ENCODE results near the gene RAB30.

The RAB30 gene

DNA sequence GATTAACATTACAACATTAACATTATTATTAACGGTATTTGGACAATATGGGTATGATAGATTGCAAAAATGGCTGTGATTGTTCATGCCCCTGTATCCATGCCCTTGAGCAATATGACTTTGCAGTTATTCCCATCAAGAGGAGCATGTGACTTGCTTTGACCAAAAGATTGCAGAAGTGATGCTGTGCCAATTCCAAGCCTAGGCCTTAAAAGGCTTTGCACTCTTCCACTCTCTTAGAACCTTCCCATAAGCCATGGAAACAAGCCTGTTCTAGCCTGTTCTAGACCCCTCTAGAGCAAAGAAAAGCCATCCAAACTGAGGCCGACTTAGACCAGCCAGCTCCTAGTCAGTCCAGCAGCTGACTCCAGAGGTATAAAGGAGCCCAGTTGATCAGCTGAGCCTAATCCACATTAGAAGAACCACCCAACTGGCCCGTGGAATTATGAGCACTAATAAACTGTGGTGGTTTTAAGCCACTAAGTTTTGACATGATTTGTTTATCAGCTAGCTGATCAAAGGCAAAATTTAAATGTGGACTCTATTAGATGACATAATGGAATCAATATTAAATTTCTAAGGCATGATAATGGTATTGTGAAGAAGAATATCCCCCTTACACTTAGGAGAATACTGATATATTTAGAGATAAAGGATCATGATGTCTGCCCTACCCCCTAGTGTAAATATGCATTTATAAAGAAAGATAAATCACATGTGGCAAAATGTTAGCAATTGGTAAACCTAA, 28.6 kb downstream of the RAB30 start:
- no peak for DNase-seq
- Histone ChIP-seq H3K4me3 (ENCODE audit: insufficient read depth, low read depth, low read length, poor library complexity, severe bottlenecking) (no peak overlapping the region), H3K9me3 (ENCODE audit: control insufficient read depth, low read length) (no peaks in the 10 kb centered on the region), H3K36me3 (ENCODE audit: control insufficient read depth, insufficient read depth, low read length) (no peaks in the 10 kb centered on the region), H3K27me3 (replicated peaks; ENCODE audit: control insufficient read depth, insufficient read depth, low read length, poor library complexity, severe bottlenecking) (no peaks in the 10 kb centered on the region), H3K4me1 (ENCODE audit: control insufficient read depth, insufficient read depth, low read length, poor library complexity, severe bottlenecking) (no peaks in the 10 kb centered on the region), H3K27ac (ENCODE audit: insufficient read depth, low read length, poor library complexity, severe bottlenecking) (no peak overlapping the region)

DNA sequence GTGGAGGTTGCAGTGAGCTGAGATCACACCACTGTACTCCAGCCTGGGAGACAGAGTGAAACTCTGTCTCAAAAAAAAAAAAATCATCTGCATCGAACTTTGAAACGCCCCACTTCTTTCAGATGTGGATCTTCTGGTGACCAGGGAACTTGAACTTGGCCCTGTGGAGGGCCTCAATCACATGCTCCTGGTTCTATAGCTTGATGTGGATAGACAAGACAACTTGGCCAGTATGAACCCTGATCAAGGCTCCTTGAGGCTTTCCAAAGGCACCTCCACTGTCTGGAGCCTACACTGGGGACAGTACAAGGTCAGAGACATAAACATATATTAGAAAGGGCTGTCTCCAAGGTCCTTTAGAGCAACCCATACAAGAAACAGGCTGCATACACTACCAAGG, 30.6 kb downstream of the RAB30 start:
- H3K4me1 ChIP-seq (ENCODE audit: control insufficient read depth, insufficient read depth, low read length, poor library complexity, severe bottlenecking) = no peaks in the 10 kb centered on the region
- H3K4me3 ChIP-seq (ENCODE audit: insufficient read depth, low read depth, low read length, poor library complexity, severe bottlenecking) = no peak overlapping the region
- no peak for DNase-seq
- no peaks in the 10 kb centered on the region for H3K36me3 ChIP-seq (ENCODE audit: control insufficient read depth, insufficient read depth, low read length)
- no peak overlapping the region for H3K27ac ChIP-seq (ENCODE audit: insufficient read depth, low read length, poor library complexity, severe bottlenecking)
- no peaks in the 10 kb centered on the region for H3K27me3 ChIP-seq (replicated peaks; ENCODE audit: control insufficient read depth, insufficient read depth, low read length, poor library complexity, severe bottlenecking)
- no peaks in the 10 kb centered on the region for H3K9me3 ChIP-seq (ENCODE audit: control insufficient read depth, low read length)

DNA sequence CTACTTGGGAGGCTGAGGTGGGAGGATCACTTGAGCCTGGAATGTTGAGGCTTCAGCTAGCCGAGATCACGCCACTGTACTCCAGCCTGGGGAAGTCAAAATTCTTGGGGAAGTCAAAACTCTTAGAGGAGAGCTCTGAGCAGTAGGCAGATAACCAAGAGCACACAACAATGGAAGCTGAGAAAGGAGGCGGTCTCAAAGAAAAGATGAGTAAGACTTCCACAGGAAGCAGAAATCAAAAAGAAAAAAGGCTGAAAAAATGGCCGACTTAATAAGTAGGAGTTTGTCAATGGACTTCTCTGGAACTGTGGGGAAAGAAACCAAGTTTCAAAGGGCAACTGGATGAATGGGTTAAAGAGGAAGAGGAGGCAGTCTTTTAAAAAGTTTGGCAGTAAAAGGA, 32.1 kb downstream of the RAB30 start:
- no peaks in the 10 kb centered on the region for H3K36me3 ChIP-seq (ENCODE audit: control insufficient read depth, insufficient read depth, low read length)
- no peaks in the 10 kb centered on the region for H3K27me3 ChIP-seq (replicated peaks; ENCODE audit: control insufficient read depth, insufficient read depth, low read length, poor library complexity, severe bottlenecking)
- no peak overlapping the region for H3K4me3 ChIP-seq (ENCODE audit: insufficient read depth, low read depth, low read length, poor library complexity, severe bottlenecking)
- DNase-seq = no peak
- no peak overlapping the region for H3K27ac ChIP-seq (ENCODE audit: insufficient read depth, low read length, poor library complexity, severe bottlenecking)
- H3K4me1 ChIP-seq (ENCODE audit: control insufficient read depth, insufficient read depth, low read length, poor library complexity, severe bottlenecking) = no peaks in the 10 kb centered on the region
- H3K9me3 ChIP-seq (ENCODE audit: control insufficient read depth, low read length) = no peaks in the 10 kb centered on the region

DNA sequence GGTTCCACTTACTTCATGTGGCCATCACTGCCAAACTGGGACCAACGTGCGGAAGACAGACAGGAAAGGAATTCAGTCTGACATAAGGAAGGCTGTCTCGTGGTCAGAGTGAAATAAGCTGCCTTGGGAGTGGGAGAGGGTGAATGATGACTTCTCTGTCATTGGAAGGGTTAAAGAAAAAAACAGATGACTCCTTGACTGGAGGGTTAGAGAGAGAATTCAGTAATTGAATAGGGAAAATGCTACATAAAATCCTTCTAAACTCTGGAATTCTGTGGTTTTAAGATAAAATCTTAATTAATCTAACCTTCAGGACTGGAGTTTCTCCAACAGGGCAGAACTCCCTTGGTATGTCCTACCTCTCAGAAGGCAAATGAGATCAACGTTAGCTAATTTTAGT, 33.8 kb downstream of the RAB30 start:
- DNase-seq = no peak
- no peaks in the 10 kb centered on the region for H3K27me3 ChIP-seq (replicated peaks; ENCODE audit: control insufficient read depth, insufficient read depth, low read length, poor library complexity, severe bottlenecking)
- H3K4me3 ChIP-seq (ENCODE audit: insufficient read depth, low read depth, low read length, poor library complexity, severe bottlenecking) = no peak overlapping the region
- no peaks in the 10 kb centered on the region for H3K36me3 ChIP-seq (ENCODE audit: control insufficient read depth, insufficient read depth, low read length)
- no peak overlapping the region for H3K27ac ChIP-seq (ENCODE audit: insufficient read depth, low read length, poor library complexity, severe bottlenecking)
- no peaks in the 10 kb centered on the region for H3K4me1 ChIP-seq (ENCODE audit: control insufficient read depth, insufficient read depth, low read length, poor library complexity, severe bottlenecking)
- no peaks in the 10 kb centered on the region for H3K9me3 ChIP-seq (ENCODE audit: control insufficient read depth, low read length)

DNA sequence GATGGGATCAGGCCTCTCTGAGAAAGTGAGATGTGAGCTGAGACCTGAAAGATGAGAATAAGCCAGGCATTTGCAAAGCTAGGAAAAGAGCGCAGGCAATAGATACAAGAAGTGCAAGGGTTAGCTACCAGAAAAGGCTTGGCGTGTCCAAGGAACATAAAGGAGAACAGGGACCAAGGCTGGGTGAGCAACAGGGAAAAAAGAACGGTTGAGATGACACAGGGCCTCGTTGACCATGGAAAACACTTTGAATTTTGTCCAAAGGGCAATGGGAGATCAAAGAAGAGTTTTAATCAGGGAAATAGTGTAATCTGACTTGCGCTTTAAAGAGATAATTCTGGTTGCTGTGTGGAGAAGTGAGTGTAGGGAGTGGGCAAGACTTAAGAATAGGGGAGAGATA, 35.0 kb downstream of the RAB30 start:
- Histone ChIP-seq H3K27me3 (replicated peaks; ENCODE audit: control insufficient read depth, insufficient read depth, low read length, poor library complexity, severe bottlenecking) (no peaks in the 10 kb centered on the region), H3K4me1 (ENCODE audit: control insufficient read depth, insufficient read depth, low read length, poor library complexity, severe bottlenecking) (no peaks in the 10 kb centered on the region), H3K9me3 (ENCODE audit: control insufficient read depth, low read length) (no peaks in the 10 kb centered on the region), H3K27ac (ENCODE audit: insufficient read depth, low read length, poor library complexity, severe bottlenecking) (no peak overlapping the region), H3K4me3 (ENCODE audit: insufficient read depth, low read depth, low read length, poor library complexity, severe bottlenecking) (no peak overlapping the region), H3K36me3 (ENCODE audit: control insufficient read depth, insufficient read depth, low read length) (no peaks in the 10 kb centered on the region)
- DNase-seq = no peak

GRCh38 chr11:83035070-83035854, 36.4 kb downstream of the RAB30 start:
- Histone ChIP-seq H3K4me3 (ENCODE audit: insufficient read depth, low read depth, low read length, poor library complexity, severe bottlenecking) (no peak overlapping the region), H3K27me3 (replicated peaks; ENCODE audit: control insufficient read depth, insufficient read depth, low read length, poor library complexity, severe bottlenecking) (no peaks in the 10 kb centered on the region), H3K27ac (ENCODE audit: insufficient read depth, low read length, poor library complexity, severe bottlenecking) (no peak overlapping the region), H3K4me1 (ENCODE audit: control insufficient read depth, insufficient read depth, low read length, poor library complexity, severe bottlenecking) (no peaks in the 10 kb centered on the region), H3K9me3 (ENCODE audit: control insufficient read depth, low read length) (no peaks in the 10 kb centered on the region), H3K36me3 (ENCODE audit: control insufficient read depth, insufficient read depth, low read length) (no peaks in the 10 kb centered on the region)
- no peak for DNase-seq

- no peaks in the 10 kb centered on the region for H3K9me3 ChIP-seq (ENCODE audit: control insufficient read depth, low read length)
- H3K36me3 ChIP-seq (ENCODE audit: control insufficient read depth, insufficient read depth, low read length) = no peaks in the 10 kb centered on the region
- H3K4me3 ChIP-seq (ENCODE audit: insufficient read depth, low read depth, low read length, poor library complexity, severe bottlenecking) = no peak overlapping the region
- DNase-seq = no peak
- no peak overlapping the region for H3K27ac ChIP-seq (ENCODE audit: insufficient read depth, low read length, poor library complexity, severe bottlenecking)
- H3K27me3 ChIP-seq (replicated peaks; ENCODE audit: control insufficient read depth, insufficient read depth, low read length, poor library complexity, severe bottlenecking) = no peaks in the 10 kb centered on the region
- no peaks in the 10 kb centered on the region for H3K4me1 ChIP-seq (ENCODE audit: control insufficient read depth, insufficient read depth, low read length, poor library complexity, severe bottlenecking)
Observed at GRCh38 chr11:83034673-83035014, 37.1 kb downstream of the RAB30 start.

GRCh38 chr11:83033972-83034672, 37.6 kb downstream of the RAB30 start:
- no peak for DNase-seq
- H3K27ac ChIP-seq (ENCODE audit: insufficient read depth, low read length, poor library complexity, severe bottlenecking) = no peak overlapping the region
- H3K4me1 ChIP-seq (ENCODE audit: control insufficient read depth, insufficient read depth, low read length, poor library complexity, severe bottlenecking) = no peaks in the 10 kb centered on the region
- no peaks in the 10 kb centered on the region for H3K27me3 ChIP-seq (replicated peaks; ENCODE audit: control insufficient read depth, insufficient read depth, low read length, poor library complexity, severe bottlenecking)
- H3K9me3 ChIP-seq (ENCODE audit: control insufficient read depth, low read length) = no peaks in the 10 kb centered on the region
- no peak overlapping the region for H3K4me3 ChIP-seq (ENCODE audit: insufficient read depth, low read depth, low read length, poor library complexity, severe bottlenecking)
- H3K36me3 ChIP-seq (ENCODE audit: control insufficient read depth, insufficient read depth, low read length) = no peaks in the 10 kb centered on the region

- Histone ChIP-seq H3K27me3 (replicated peaks; ENCODE audit: control insufficient read depth, insufficient read depth, low read length, poor library complexity, severe bottlenecking) (no peaks in the 10 kb centered on the region), H3K4me3 (ENCODE audit: insufficient read depth, low read depth, low read length, poor library complexity, severe bottlenecking) (no peak overlapping the region), H3K4me1 (ENCODE audit: control insufficient read depth, insufficient read depth, low read length, poor library complexity, severe bottlenecking) (no peaks in the 10 kb centered on the region), H3K36me3 (ENCODE audit: control insufficient read depth, insufficient read depth, low read length) (no peaks in the 10 kb centered on the region), H3K27ac (ENCODE audit: insufficient read depth, low read length, poor library complexity, severe bottlenecking) (no peak overlapping the region), H3K9me3 (ENCODE audit: control insufficient read depth, low read length) (no peaks in the 10 kb centered on the region)
- no peak for DNase-seq
Observed at GRCh38 chr11:83033371-83033770, 38.3 kb downstream of the RAB30 start.

DNA sequence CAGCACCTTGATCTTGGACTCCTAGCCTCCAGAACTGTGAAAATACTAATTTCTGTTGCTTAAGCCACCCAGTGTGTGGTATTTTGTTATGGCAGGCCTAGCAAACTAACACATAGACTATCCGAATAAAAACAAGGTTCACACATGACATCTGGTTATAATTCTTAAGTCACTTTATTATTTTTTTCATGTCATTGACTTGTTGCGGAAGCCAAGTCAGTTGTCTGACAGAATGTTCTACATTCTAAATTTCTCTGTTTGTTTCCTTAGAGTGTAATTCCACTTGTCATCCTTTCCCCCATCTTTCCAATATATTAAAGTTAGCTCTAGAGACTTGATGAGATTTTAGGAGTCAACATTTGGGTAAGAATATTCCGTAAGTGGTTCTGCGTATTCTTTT, 40.6 kb downstream of the RAB30 start:
- H3K36me3 ChIP-seq (ENCODE audit: control insufficient read depth, insufficient read depth, low read length) = no peaks in the 10 kb centered on the region
- no peaks in the 10 kb centered on the region for H3K4me1 ChIP-seq (ENCODE audit: control insufficient read depth, insufficient read depth, low read length, poor library complexity, severe bottlenecking)
- DNase-seq = no peak
- H3K4me3 ChIP-seq (ENCODE audit: insufficient read depth, low read depth, low read length, poor library complexity, severe bottlenecking) = no peak overlapping the region
- H3K27me3 ChIP-seq (replicated peaks; ENCODE audit: control insufficient read depth, insufficient read depth, low read length, poor library complexity, severe bottlenecking) = no peaks in the 10 kb centered on the region
- no peaks in the 10 kb centered on the region for H3K9me3 ChIP-seq (ENCODE audit: control insufficient read depth, low read length)
- H3K27ac ChIP-seq (ENCODE audit: insufficient read depth, low read length, poor library complexity, severe bottlenecking) = no peak overlapping the region

Data from effector memory CD4-positive, alpha-beta T cell (primary cell).